Lower leg skin (tissue), 4 donors: ENCODE results near the gene TUBAL3. TPM values are rescaled to one million over a fixed set of nuclear protein-coding genes. Genes with fewer than 3 reads are reported as not detected.

Source experiments
- DNase-seq, 2 donors: peaks; one replicate each; pipeline ENCODE4 v3.0.0-alpha.2; 2019; ENCODE audit warnings: low spot score in 2 of 2
- H3K4me3 ChIP-seq: fragments of 200-600 bp; sonication (generic); 2 replicates; pipeline ENCODE4 v1.5.1; 2017; ENCODE audit warnings: mild to moderate bottlenecking, low read depth; ENCODE audit not compliant: poor library complexity, severe bottlenecking
- POLR2A ChIP-seq, 2 donors: fragments of 450-650 bp; IDR thresholded peaks; one replicate each; pipeline ENCODE4 v1.6.1; 2016 to 2017; ENCODE audit warnings: antibody characterized with exemption in 2 of 2, mild to moderate bottlenecking in 1 of 2, moderate library complexity in 1 of 2
- WGBS, 2 donors: methylation state at CpG; one replicate each; pipeline ENCODE4 v1.1.5; 2018; 5-methylcytosine and 5-hydroxymethylcytosine counted together
- intact Hi-C: fragments of 100-400 bp; cut with DNase I; formaldehyde crosslinking; loops from one replicate; pipeline ENCODE4 v1.15.0; 2023; ENCODE audit warnings: low total_unique reads
- total RNA-seq, 4 donors: library from RNA; depleted of rRNA; stranded (reverse); fragments of >200 nt; gene quantifications; one replicate each; pipeline ENCODE4 v1.1.0, GENCODE V29; 2016
- TF ChIP-seq, protein P1 (sequence below), 3 donors: fragments of 450-650 bp; IDR thresholded peaks; one replicate each; pipeline ENCODE4 v1.5.1; 2016; ENCODE audit warnings: antibody characterized with exemption in 3 of 3, mild to moderate bottlenecking in 3 of 3, moderate library complexity in 2 of 3

TUBAL3 gene
- total RNA-seq, 4 donors from 2014 or later, result 0.93 to 1.0 TPM; not detected in 2

DNA sequence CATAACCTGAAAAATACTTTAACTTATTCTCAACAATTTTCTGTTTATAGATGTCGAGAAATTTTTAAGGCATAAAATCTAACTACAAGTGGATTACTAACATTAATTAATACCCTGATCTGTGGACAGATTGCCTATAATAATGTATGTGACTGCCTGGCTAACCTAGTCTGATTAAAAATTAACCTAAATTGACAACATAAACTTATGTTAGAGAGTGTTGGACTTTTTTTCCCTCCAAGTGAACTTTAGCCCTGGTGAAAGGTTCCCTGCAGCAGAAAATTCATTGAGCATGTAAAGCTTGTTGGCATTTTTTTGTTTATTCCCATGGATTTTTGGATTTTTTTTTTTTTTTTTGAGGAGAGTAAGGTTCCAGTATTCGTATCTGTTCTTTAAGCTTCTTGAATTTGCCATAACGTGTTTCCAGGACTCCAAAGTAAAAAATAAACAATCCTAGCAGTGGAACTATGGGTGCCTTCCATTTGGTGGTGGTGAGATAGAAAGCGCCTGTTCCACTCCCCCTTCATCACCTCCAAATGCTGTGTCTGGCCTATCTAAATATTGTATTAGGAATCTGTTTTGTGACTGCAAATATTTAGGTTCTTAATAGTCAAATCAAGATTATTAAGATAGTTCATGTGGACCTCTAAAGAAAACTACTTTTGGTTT, 43.8 kb upstream of the TUBAL3 start:
- intact Hi-C loops, result no loop called here

DNA sequence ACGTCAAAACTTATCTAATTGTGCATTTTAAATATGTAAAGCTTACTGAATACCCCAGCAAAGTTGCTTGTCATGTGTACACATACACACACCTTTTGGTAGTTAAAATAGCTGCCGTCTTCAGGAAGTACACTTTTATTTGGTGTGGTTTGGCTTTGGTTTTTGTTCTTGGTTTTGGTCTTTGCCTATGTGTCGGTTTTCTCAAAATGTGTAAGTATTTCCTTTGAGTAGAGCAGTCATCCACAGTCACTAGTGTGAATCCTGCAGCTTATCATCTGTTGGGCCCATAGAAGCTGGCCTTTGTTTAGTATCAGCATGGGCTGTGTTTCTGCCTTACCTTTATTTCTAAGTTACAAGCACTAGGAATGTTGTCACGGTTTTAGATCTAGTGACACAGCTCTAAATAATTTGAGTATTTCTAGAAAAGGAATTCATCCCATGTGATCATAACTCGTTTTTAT, 43.0 kb upstream of the TUBAL3 start:
- DNase-seq, result no peak
- H3K4me3 ChIP-seq, result peak overlapping the region; percentile 45
- intact Hi-C loops, result no loop called here
- 8 to 13% methylated on average over 5 of the region's 5 CpGs for WGBS, 2 donors
- TF ChIP-seq, protein P1, sequence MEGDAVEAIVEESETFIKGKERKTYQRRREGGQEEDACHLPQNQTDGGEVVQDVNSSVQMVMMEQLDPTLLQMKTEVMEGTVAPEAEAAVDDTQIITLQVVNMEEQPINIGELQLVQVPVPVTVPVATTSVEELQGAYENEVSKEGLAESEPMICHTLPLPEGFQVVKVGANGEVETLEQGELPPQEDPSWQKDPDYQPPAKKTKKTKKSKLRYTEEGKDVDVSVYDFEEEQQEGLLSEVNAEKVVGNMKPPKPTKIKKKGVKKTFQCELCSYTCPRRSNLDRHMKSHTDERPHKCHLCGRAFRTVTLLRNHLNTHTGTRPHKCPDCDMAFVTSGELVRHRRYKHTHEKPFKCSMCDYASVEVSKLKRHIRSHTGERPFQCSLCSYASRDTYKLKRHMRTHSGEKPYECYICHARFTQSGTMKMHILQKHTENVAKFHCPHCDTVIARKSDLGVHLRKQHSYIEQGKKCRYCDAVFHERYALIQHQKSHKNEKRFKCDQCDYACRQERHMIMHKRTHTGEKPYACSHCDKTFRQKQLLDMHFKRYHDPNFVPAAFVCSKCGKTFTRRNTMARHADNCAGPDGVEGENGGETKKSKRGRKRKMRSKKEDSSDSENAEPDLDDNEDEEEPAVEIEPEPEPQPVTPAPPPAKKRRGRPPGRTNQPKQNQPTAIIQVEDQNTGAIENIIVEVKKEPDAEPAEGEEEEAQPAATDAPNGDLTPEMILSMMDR (IDR thresholded peaks at IDR 0.05), result no peak
- no peak for TF ChIP-seq POLR2A (IDR thresholded peaks at IDR 0.05)

More for the DNA sequence above, 43.8 kb upstream of the TUBAL3 start:
- 22 to 29% methylated on average over 4 of the region's 4 CpGs for WGBS, 2 donors
- TF ChIP-seq, protein P1 (IDR thresholded peaks at IDR 0.05), result no peak
- TF ChIP-seq POLR2A (IDR thresholded peaks at IDR 0.05), result no peak
- no peak overlapping the region for H3K4me3 ChIP-seq
- no peak for DNase-seq

DNA sequence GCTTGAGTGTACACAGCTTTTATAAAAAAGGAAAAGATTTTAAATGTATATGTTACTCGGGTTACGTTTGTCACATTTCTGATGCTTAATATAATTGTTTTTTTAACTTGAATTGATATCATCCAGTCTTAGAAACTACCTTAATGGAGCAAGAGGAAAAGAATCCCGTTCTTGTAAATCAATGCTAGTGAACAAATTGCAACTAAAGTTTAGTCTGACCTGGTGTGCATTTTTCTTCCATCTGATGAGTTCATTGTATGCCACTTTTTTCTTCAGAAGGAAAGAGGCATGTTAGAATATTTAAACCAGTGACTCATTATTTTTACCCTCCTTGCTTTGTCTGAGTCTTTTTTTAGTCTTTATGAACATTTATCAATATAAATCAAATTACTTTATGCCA, 42.4 kb upstream of the TUBAL3 start:
- TF ChIP-seq, protein P1 (IDR thresholded peaks at IDR 0.05), result no peak
- no peak for TF ChIP-seq POLR2A (IDR thresholded peaks at IDR 0.05)
- intact Hi-C loops, result no loop called here
- H3K4me3 ChIP-seq, result peak overlapping the region; percentile 45
- no peak for DNase-seq
- 9 to 16% methylated on average over 3 of the region's 3 CpGs for WGBS, 2 donors

DNA sequence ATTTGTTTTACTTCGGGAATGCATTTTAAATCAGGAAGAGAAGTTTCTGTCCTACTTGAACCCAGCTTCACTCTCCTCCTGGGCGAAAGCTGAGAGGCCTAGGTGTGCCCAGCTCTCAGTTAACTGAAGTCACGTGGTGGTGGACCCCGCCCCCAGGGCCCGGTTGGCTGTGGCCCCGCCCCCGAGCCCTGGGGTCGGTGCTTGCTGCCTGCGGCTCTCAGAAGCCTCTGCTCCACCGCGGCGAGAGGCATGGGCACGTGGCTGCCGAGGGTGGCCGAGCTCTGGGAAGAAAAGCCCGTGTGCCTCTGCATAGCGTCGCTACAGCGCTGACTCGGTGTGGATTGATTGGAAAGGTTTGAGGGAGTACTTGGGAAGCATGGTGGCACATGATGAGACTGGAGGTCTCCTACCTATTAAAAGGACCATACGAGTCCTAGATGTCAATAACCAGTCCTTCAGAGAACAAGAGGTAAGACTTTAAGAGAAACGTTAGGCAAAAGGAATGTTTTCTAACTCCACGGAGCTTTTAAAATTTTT, 41.8 kb upstream of the TUBAL3 start:
- 6 to 7% methylated on average over 20 to 23 of the region's 23 CpGs for WGBS, 2 donors
- intact Hi-C loops, result no loop called here
- H3K4me3 ChIP-seq, result peak overlapping the region; percentile 45

DNA sequence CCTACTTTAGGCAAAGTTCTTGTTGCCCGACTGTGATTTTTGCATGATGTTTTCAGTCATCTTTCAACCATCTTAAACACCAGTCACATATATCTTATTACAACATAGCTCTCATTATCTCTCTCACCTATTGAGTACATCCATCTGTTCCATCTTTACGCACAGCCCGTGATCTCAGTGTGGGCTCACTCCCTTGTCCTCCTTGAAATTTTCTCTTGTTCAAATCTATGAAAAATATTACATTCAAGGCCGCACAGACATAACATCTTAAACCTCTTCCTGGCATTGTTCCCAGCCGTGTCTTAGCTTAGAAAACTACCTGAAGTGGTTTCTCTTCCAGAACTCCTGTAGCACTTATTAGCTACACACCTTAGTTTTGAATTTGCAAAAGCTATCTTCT, 40.4 kb upstream of the TUBAL3 start:
- WGBS, 2 donors, result 79 to 83% methylated on average over 5 of the region's 5 CpGs
- no peak overlapping the region for H3K4me3 ChIP-seq
- intact Hi-C loops, result no loop called here
- TF ChIP-seq, protein P1 (IDR thresholded peaks at IDR 0.05), result no peak
- TF ChIP-seq POLR2A (IDR thresholded peaks at IDR 0.05), result no peak
- DNase-seq, result no peak

More for the DNA sequence above, 41.8 kb upstream of the TUBAL3 start:
- TF ChIP-seq, protein P1 (IDR thresholded peaks at IDR 0.05), result no peak
- peak in 1 of 2 donors; percentile 41 for TF ChIP-seq POLR2A (IDR thresholded peaks at IDR 0.05)
- DNase-seq, result peak; percentile 94 to 99
